GM23338 (cell line): ENCODE measurements around the gene CAPN9. TPM values are rescaled to one million over a fixed set of nuclear protein-coding genes. Genes with fewer than 3 reads are reported as not detected.

ENCODE experiments used
- ATAC-seq: fragments of 200-7000 bp; cut with Tn5 transposase; 3 replicates; pipeline ENCODE4 v1.9.1; 2020
- DNase-seq: peaks from one replicate; pipeline ENCODE4 v3.0.0-alpha.2; 2015; ENCODE audit warnings: low spot score
- H2AFZ ChIP-seq: fragments of 200-600 bp; sonication (generic); 2 replicates; pipeline ENCODE4 v1.8.0; 2016; ENCODE audit warnings: antibody characterized with exemption, mild to moderate bottlenecking, moderate library complexity
- H3F3A ChIP-seq: fragments of 200-600 bp; sonication (generic); replicated peaks from 2 replicates; pipeline ENCODE4 v1.8.0; 2017; ENCODE audit warnings: antibody characterized with exemption, mixed run types, low read depth
- H3K27ac ChIP-seq: fragments of 200-600 bp; sonication (generic); 2 replicates; pipeline ENCODE4 v1.6.1; 2016; ENCODE audit warnings: low read depth
- H3K27me3 ChIP-seq: fragments of 200-600 bp; sonication (generic); 2 replicates; pipeline ENCODE4 v1.8.0; 2016; ENCODE audit warnings: mild to moderate bottlenecking, mixed run types, moderate library complexity; ENCODE audit not compliant: insufficient read depth
- H3K36me3 ChIP-seq: fragments of 200-600 bp; sonication (generic); 2 replicates; pipeline ENCODE4 v1.8.0; 2016; ENCODE audit warnings: mild to moderate bottlenecking; ENCODE audit not compliant: insufficient read depth
- H3K4me1 ChIP-seq: fragments of 200-600 bp; sonication (generic); 2 replicates; pipeline ENCODE4 v1.8.0; 2016; ENCODE audit warnings: mild to moderate bottlenecking, moderate library complexity; ENCODE audit not compliant: insufficient read depth
- H3K4me2 ChIP-seq: fragments of 200-600 bp; sonication (generic); 2 replicates; pipeline ENCODE4 v1.7.1; 2017; ENCODE audit warnings: mixed run types
- H3K4me3 ChIP-seq: fragments of 200-600 bp; sonication (generic); 2 replicates; pipeline ENCODE4 v1.6.1; 2016; ENCODE audit warnings: mixed run types
- H3K79me2 ChIP-seq: fragments of 200-600 bp; sonication (generic); replicated peaks from 2 replicates; pipeline ENCODE4 v1.8.0; 2017; ENCODE audit warnings: mild to moderate bottlenecking; ENCODE audit not compliant: insufficient read depth
- H3K9me2 ChIP-seq: fragments of 200-600 bp; sonication (generic); 2 replicates; pipeline ENCODE4 v1.8.0; 2017; ENCODE audit not compliant: insufficient read depth
- H4K20me1 ChIP-seq: fragments of 200-600 bp; sonication (generic); replicated peaks from 2 replicates; pipeline ENCODE4 v1.8.0; 2017; ENCODE audit warnings: mild to moderate bottlenecking; ENCODE audit not compliant: insufficient read depth
- H3K27ac Mint-ChIP-seq: 2 replicates; pipeline ENCODE4 v1.8.0; 2020; ENCODE audit warnings: inconsistent platforms, mild to moderate bottlenecking, moderate library complexity, mixed read lengths
- H3K27me3 Mint-ChIP-seq: 3 replicates; pipeline ENCODE4 v1.8.0; 2022; ENCODE audit warnings: low read depth, mild to moderate bottlenecking, moderate library complexity, mixed read lengths, inconsistent platforms; ENCODE audit not compliant: insufficient read depth, poor library complexity
- H3K36me3 Mint-ChIP-seq: 3 replicates; pipeline ENCODE4 v1.8.0; 2021; ENCODE audit warnings: low read depth, mild to moderate bottlenecking, inconsistent platforms, moderate library complexity, mixed read lengths
- H3K4me1 Mint-ChIP-seq: 3 replicates; pipeline ENCODE4 v1.8.0; 2020; ENCODE audit warnings: mild to moderate bottlenecking, inconsistent platforms, mixed read lengths
- H3K4me3 Mint-ChIP-seq: 3 replicates; pipeline ENCODE4 v1.8.0; 2021; ENCODE audit warnings: moderate library complexity, mild to moderate bottlenecking, inconsistent platforms, mixed read lengths
- H3K9me3 Mint-ChIP-seq: 3 replicates; pipeline ENCODE4 v1.8.0; 2020; ENCODE audit warnings: moderate library complexity, mild to moderate bottlenecking, inconsistent platforms, mixed read lengths
- CREB1 ChIP-seq: fragments of 250-450 bp; sonication (Bioruptor Pico); IDR thresholded peaks from 2 replicates; pipeline ENCODE4 v1.5.0; 2020; ENCODE audit warnings: low read depth, mild to moderate bottlenecking, moderate library complexity
- ETS1 ChIP-seq: IDR thresholded peaks from 2 replicates; pipeline ENCODE4 v1.6.1; 2016; ENCODE audit warnings: antibody characterized with exemption
- JUNB ChIP-seq: IDR thresholded peaks from one replicate; pipeline ENCODE4 v1.6.1; 2016; ENCODE audit warnings: antibody characterized with exemption; ENCODE audit not compliant: unreplicated experiment
- NANOG ChIP-seq: IDR thresholded peaks from 2 replicates; pipeline ENCODE4 v1.6.1; 2016; ENCODE audit warnings: antibody characterized with exemption, borderline replicate concordance
- REST ChIP-seq: IDR thresholded peaks from one replicate; pipeline ENCODE4 v1.6.1; 2018; ENCODE audit warnings: antibody characterized with exemption; ENCODE audit not compliant: unreplicated experiment
- STAT1 ChIP-seq: IDR thresholded peaks from one replicate; pipeline ENCODE4 v1.6.1; 2016; ENCODE audit warnings: antibody characterized with exemption; ENCODE audit not compliant: unreplicated experiment
- ZNF331 ChIP-seq: fragments of 250-450 bp; sonication (Bioruptor Pico); IDR thresholded peaks from 2 replicates; pipeline ENCODE4 v1.5.0; 2020; ENCODE audit warnings: low read depth, mild to moderate bottlenecking, moderate library complexity
- polyA plus RNA-seq: library from polyadenylated mRNA; unstranded; fragments of >200 nt; fragmentation: Nextera tagmentation; extraction: Ambion mirVana; gene quantifications from 2 replicates; pipeline ENCODE4 v1.2.1, GENCODE V29; 2016
- total RNA-seq: library from RNA; depleted of rRNA; stranded (reverse); fragments of >200 nt; shearing (Covaris generic); gene quantifications from 2 replicates; pipeline ENCODE4 v1.2.3, GENCODE V29; 2014
- TF ChIP-seq, protein P1 (sequence below): fragments of 250-450 bp; sonication (Bioruptor Pico); IDR thresholded peaks from 2 replicates; pipeline ENCODE4 v1.5.0; 2020; ENCODE audit warnings: mild to moderate bottlenecking, moderate library complexity

CAPN9 gene
- total and polyA plus RNA-seq, 2 experiments from 2014 or later: 0.07 TPM; not detected in 1

DNA sequence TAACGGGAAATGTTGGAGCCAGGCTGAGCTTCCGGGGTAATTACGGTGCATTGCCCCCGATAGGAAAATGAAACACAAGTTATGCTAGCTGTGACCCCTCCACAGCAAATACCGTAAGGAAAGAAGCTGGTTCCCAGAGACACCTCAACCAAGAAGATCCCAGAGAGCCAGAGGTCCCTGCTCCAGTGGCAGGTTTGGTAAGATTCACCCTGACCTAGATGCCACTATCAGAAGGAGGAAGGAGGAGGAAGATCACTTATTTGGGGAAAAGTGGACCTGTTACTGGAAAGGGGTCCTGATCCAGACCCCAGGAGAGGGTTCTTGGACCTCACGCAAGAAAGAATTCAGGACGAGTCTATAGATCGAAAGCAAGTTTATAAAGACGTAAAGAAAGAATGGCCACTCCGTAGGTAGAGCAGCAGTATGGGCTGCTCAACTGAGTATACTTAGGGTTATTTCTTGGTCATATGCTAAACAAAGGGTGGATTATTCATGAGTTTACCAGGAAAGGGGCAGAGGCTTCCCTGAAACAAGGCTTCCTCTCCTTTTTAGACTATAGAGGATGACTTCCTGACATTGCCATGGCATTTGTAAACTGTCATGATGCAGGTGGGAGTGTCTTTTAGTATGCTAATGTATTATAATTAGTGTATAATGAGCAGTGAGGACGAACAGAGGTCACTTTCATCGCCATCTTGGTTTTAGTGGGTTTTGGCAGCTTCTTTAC is 7.5 kb upstream of the CAPN9 start:
- ATAC-seq (no peak), DNase-seq (no peak)
- Histone ChIP-seq H3K4me1 (no peaks in the 10 kb centered on the region), H3K27me3 (no peaks in the 10 kb centered on the region), H4K20me1 (no peaks in the 10 kb centered on the region), H3K79me2 (no peaks in the 10 kb centered on the region), H3K4me3 (no peak overlapping the region), H3K9me2 (no peaks in the 10 kb centered on the region), H3K27ac (no peak overlapping the region), H2AFZ (no peak overlapping the region), H3K4me2 (no peak overlapping the region), H3F3A (no peaks in the 10 kb centered on the region), H3K36me3 (no peaks in the 10 kb centered on the region)
- Mint-ChIP-seq H3K27me3 (peaks cover 4% of the 10 kb centered on the region), H3K27ac (no peak overlapping the region), H3K4me1 (peaks cover 9% of the 10 kb centered on the region; the same call in 2 of the 3 replicates), H3K4me3 (no peak overlapping the region), H3K9me3 (peaks cover 4% of the 10 kb centered on the region; the same call in 2 of the 3 replicates), H3K36me3 (no peaks in the 10 kb centered on the region)
- TF ChIP-seq STAT1: no peak
- TF ChIP-seq JUNB: no peak
- no peak for TF ChIP-seq ZNF331 (CRISPR knock-in tag)
- no peak for TF ChIP-seq NANOG
- TF ChIP-seq, protein P1, sequence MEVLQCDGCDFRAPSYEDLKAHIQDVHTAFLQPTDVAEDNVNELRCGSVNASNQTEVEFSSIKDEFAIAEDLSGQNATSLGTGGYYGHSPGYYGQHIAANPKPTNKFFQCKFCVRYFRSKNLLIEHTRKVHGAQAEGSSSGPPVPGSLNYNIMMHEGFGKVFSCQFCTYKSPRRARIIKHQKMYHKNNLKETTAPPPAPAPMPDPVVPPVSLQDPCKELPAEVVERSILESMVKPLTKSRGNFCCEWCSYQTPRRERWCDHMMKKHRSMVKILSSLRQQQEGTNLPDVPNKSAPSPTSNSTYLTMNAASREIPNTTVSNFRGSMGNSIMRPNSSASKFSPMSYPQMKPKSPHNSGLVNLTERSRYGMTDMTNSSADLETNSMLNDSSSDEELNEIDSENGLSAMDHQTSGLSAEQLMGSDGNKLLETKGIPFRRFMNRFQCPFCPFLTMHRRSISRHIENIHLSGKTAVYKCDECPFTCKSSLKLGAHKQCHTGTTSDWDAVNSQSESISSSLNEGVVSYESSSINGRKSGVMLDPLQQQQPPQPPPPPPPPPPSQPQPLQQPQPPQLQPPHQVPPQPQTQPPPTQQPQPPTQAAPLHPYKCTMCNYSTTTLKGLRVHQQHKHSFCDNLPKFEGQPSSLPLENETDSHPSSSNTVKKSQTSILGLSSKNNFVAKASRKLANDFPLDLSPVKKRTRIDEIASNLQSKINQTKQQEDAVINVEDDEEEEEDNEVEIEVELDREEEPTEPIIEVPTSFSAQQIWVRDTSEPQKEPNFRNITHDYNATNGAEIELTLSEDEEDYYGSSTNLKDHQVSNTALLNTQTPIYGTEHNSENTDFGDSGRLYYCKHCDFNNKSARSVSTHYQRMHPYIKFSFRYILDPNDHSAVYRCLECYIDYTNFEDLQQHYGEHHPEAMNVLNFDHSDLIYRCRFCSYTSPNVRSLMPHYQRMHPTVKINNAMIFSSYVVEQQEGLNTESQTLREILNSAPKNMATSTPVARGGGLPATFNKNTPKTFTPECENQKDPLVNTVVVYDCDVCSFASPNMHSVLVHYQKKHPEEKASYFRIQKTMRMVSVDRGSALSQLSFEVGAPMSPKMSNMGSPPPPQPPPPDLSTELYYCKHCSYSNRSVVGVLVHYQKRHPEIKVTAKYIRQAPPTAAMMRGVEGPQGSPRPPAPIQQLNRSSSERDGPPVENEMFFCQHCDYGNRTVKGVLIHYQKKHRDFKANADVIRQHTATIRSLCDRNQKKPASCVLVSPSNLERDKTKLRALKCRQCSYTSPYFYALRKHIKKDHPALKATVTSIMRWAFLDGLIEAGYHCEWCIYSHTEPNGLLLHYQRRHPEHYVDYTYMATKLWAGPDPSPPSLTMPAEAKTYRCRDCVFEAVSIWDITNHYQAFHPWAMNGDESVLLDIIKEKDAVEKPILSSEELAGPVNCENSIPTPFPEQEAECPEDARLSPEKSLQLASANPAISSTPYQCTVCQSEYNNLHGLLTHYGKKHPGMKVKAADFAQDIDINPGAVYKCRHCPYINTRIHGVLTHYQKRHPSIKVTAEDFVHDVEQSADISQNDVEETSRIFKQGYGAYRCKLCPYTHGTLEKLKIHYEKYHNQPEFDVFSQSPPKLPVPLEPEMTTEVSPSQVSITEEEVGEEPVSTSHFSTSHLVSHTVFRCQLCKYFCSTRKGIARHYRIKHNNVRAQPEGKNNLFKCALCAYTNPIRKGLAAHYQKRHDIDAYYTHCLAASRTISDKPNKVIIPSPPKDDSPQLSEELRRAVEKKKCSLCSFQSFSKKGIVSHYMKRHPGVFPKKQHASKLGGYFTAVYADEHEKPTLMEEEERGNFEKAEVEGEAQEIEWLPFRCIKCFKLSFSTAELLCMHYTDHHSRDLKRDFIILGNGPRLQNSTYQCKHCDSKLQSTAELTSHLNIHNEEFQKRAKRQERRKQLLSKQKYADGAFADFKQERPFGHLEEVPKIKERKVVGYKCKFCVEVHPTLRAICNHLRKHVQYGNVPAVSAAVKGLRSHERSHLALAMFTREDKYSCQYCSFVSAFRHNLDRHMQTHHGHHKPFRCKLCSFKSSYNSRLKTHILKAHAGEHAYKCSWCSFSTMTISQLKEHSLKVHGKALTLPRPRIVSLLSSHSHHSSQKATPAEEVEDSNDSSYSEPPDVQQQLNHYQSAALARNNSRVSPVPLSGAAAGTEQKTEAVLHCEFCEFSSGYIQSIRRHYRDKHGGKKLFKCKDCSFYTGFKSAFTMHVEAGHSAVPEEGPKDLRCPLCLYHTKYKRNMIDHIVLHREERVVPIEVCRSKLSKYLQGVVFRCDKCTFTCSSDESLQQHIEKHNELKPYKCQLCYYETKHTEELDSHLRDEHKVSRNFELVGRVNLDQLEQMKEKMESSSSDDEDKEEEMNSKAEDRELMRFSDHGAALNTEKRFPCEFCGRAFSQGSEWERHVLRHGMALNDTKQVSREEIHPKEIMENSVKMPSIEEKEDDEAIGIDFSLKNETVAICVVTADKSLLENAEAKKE (CRISPR knock-in tag): no peak
- no peak for TF ChIP-seq ETS1
- no peak for TF ChIP-seq CREB1 (CRISPR knock-in tag)
- no peak for TF ChIP-seq REST
